Measurements from ENCODE around the gene MMP20. TPM values are rescaled to one million over a fixed set of nuclear protein-coding genes. Genes with fewer than 3 reads are reported as not detected.

Gene MMP20
- total and polyA plus RNA-seq, 2 of the 13 experiments (the other 11 are each of a cell fraction or from before 2014, with no cell fraction given), result 0.05 TPM; not detected in 1

DNA sequence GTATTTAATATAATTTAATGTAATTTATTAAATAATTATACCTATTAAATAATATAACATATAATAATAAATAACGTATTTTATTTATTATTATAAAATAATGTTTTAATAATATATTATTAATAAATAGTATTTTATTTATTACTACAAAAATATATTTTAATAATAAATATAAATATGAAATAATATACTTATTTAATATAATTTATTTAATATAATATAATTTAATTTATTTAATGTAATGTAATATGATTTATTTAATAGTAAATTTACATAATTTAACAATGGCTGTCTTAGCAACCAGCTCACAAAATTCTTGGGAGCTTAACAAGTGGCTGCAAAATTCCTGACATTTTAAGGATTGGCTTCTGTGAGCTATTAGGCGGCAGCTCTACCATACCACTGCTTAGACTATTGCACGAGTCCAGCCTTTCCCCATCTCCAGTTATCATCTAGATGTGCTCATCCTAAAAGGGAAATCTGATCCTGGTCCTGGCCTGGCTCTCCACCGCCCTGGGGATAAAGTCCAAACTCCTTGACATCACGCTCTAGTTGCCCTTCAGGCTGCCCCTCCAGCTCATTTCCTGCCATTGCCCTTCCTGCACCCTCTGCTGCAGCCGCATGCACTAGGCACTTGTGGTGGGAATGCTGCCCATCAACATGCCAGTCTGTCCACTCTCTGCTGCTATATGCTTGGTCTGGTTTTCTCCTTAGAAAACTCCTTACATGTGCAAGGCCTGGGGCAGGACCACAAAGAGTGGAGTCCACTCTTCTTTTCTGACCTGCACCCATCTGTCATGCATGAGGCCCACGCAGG, 9.8 kb downstream of the MMP20 start (continued):
- TF ChIP-seq, protein P1, sequence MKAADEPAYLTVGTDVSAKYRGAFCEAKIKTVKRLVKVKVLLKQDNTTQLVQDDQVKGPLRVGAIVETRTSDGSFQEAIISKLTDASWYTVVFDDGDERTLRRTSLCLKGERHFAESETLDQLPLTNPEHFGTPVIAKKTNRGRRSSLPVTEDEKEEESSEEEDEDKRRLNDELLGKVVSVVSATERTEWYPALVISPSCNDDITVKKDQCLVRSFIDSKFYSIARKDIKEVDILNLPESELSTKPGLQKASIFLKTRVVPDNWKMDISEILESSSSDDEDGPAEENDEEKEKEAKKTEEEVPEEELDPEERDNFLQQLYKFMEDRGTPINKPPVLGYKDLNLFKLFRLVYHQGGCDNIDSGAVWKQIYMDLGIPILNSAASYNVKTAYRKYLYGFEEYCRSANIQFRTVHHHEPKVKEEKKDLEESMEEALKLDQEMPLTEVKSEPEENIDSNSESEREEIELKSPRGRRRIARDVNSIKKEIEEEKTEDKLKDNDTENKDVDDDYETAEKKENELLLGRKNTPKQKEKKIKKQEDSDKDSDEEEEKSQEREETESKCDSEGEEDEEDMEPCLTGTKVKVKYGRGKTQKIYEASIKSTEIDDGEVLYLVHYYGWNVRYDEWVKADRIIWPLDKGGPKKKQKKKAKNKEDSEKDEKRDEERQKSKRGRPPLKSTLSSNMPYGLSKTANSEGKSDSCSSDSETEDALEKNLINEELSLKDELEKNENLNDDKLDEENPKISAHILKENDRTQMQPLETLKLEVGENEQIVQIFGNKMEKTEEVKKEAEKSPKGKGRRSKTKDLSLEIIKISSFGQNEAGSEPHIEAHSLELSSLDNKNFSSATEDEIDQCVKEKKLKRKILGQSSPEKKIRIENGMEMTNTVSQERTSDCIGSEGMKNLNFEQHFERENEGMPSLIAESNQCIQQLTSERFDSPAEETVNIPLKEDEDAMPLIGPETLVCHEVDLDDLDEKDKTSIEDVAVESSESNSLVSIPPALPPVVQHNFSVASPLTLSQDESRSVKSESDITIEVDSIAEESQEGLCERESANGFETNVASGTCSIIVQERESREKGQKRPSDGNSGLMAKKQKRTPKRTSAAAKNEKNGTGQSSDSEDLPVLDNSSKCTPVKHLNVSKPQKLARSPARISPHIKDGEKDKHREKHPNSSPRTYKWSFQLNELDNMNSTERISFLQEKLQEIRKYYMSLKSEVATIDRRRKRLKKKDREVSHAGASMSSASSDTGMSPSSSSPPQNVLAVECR (CRISPR knock-in tag; IDR thresholded peaks at IDR 0.05; ENCODE audit: borderline replicate concordance), result no peak; the same call in 1 of the 2 replicates
- TF ChIP-seq ZNF775 (CRISPR knock-in tag; IDR thresholded peaks at IDR 0.05; ENCODE audit: borderline replicate concordance) (no peak), ZBTB21 (CRISPR knock-in tag; IDR thresholded peaks at IDR 0.05) (no peak), ZFP62 (CRISPR knock-in tag; IDR thresholded peaks at IDR 0.05) (no peak), HHEX (CRISPR knock-in tag; IDR thresholded peaks at IDR 0.05) (no peak), NFYB (CRISPR knock-in tag; IDR thresholded peaks at IDR 0.05) (no peak), NBN (conservative IDR thresholded peaks at IDR 0.05) (no peak), ZNF850 (CRISPR knock-in tag; conservative IDR thresholded peaks at IDR 0.05) (no peak), ZBTB7B (CRISPR knock-in tag; IDR thresholded peaks at IDR 0.05) (no peak; the same call in 1 of the 2 replicates), ZNF136 (CRISPR knock-in tag; IDR thresholded peaks at IDR 0.05; ENCODE audit: low read depth) (no peak), NFE2L2 (IDR thresholded peaks at IDR 0.05; ENCODE audit: low read length) (no peak), HNRNPH1 (optimal IDR thresholded peaks at IDR 0.05; ENCODE audit: low read depth, low read length) (no peak), TOE1 (CRISPR knock-in tag; IDR thresholded peaks at IDR 0.05) (no peak), ZNF605 (CRISPR knock-in tag; IDR thresholded peaks at IDR 0.05) (no peak), ZKSCAN1 (IDR thresholded peaks at IDR 0.05; ENCODE audit: low read length) (no peak), ZNF670 (CRISPR knock-in tag; IDR thresholded peaks at IDR 0.05; ENCODE audit: borderline replicate concordance) (no peak)
- TF ChIP-seq, protein P2, sequence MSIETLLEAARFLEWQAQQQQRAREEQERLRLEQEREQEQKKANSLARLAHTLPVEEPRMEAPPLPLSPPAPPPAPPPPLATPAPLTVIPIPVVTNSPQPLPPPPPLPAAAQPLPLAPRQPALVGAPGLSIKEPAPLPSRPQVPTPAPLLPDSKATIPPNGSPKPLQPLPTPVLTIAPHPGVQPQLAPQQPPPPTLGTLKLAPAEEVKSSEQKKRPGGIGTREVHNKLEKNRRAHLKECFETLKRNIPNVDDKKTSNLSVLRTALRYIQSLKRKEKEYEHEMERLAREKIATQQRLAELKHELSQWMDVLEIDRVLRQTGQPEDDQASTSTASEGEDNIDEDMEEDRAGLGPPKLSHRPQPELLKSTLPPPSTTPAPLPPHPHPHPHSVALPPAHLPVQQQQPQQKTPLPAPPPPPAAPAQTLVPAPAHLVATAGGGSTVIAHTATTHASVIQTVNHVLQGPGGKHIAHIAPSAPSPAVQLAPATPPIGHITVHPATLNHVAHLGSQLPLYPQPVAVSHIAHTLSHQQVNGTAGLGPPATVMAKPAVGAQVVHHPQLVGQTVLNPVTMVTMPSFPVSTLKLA (IDR thresholded peaks at IDR 0.05), result no peak
- TF ChIP-seq, protein P3, sequence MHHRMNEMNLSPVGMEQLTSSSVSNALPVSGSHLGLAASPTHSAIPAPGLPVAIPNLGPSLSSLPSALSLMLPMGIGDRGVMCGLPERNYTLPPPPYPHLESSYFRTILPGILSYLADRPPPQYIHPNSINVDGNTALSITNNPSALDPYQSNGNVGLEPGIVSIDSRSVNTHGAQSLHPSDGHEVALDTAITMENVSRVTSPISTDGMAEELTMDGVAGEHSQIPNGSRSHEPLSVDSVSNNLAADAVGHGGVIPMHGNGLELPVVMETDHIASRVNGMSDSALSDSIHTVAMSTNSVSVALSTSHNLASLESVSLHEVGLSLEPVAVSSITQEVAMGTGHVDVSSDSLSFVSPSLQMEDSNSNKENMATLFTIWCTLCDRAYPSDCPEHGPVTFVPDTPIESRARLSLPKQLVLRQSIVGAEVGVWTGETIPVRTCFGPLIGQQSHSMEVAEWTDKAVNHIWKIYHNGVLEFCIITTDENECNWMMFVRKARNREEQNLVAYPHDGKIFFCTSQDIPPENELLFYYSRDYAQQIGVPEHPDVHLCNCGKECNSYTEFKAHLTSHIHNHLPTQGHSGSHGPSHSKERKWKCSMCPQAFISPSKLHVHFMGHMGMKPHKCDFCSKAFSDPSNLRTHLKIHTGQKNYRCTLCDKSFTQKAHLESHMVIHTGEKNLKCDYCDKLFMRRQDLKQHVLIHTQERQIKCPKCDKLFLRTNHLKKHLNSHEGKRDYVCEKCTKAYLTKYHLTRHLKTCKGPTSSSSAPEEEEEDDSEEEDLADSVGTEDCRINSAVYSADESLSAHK (CRISPR knock-in tag; IDR thresholded peaks at IDR 0.05; ENCODE audit: borderline replicate concordance), result no peak
- TF ChIP-seq, protein P4, sequence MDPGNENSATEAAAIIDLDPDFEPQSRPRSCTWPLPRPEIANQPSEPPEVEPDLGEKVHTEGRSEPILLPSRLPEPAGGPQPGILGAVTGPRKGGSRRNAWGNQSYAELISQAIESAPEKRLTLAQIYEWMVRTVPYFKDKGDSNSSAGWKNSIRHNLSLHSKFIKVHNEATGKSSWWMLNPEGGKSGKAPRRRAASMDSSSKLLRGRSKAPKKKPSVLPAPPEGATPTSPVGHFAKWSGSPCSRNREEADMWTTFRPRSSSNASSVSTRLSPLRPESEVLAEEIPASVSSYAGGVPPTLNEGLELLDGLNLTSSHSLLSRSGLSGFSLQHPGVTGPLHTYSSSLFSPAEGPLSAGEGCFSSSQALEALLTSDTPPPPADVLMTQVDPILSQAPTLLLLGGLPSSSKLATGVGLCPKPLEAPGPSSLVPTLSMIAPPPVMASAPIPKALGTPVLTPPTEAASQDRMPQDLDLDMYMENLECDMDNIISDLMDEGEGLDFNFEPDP (CRISPR knock-in tag; conservative IDR thresholded peaks at IDR 0.05), result no peak
- TF ChIP-seq, protein P5, sequence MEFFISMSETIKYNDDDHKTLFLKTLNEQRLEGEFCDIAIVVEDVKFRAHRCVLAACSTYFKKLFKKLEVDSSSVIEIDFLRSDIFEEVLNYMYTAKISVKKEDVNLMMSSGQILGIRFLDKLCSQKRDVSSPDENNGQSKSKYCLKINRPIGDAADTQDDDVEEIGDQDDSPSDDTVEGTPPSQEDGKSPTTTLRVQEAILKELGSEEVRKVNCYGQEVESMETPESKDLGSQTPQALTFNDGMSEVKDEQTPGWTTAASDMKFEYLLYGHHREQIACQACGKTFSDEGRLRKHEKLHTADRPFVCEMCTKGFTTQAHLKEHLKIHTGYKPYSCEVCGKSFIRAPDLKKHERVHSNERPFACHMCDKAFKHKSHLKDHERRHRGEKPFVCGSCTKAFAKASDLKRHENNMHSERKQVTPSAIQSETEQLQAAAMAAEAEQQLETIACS (CRISPR knock-in tag; IDR thresholded peaks at IDR 0.05), result no peak

All from HepG2 (cell line).